GM18508 (cell line): Measurements from ENCODE around the gene PRKG1.

Experiments
- ATAC-seq: cut with Tn5 transposase; IDR thresholded peaks from one replicate; pipeline ENCODE4 v1.9.1; 2021; ENCODE audit warnings: moderate number of reproducible peaks; ENCODE audit not compliant: insufficient read depth, unreplicated experiment

The PRKG1 gene

GRCh38 chr10:52040486-52040885 is 966.2 kb downstream of the PRKG1 start:
- no peak for ATAC-seq

- ATAC-seq, result no peak
Measured at GRCh38 chr10:52043811-52044210, 969.5 kb downstream of the PRKG1 start.

- ATAC-seq, result no peak
Measured at GRCh38 chr10:52048051-52048450, 973.8 kb downstream of the PRKG1 start.

- ATAC-seq, result no peak
Measured at GRCh38 chr10:52050429-52051047, 976.3 kb downstream of the PRKG1 start.

GRCh38 chr10:52053497-52053896 is 979.2 kb downstream of the PRKG1 start:
- ATAC-seq, result no peak

GRCh38 chr10:52056291-52056690 is 982.0 kb downstream of the PRKG1 start:
- no peak for ATAC-seq

- ATAC-seq, result no peak
Measured at GRCh38 chr10:52059089-52059488, 984.8 kb downstream of the PRKG1 start.

- no peak for ATAC-seq
Measured at GRCh38 chr10:52063159-52063558, 988.9 kb downstream of the PRKG1 start.

GRCh38 chr10:52064084-52064845 is 990.0 kb downstream of the PRKG1 start:
- ATAC-seq, result no peak

- no peak for ATAC-seq
Measured at GRCh38 chr10:52066383-52066782, 992.1 kb downstream of the PRKG1 start.

GRCh38 chr10:52068485-52068884 is 994.2 kb downstream of the PRKG1 start:
- no peak for ATAC-seq

GRCh38 chr10:52071814-52072213 is 997.5 kb downstream of the PRKG1 start:
- no peak for ATAC-seq

GRCh38 chr10:52074505-52075026 is 1000.3 kb downstream of the PRKG1 start:
- no peak for ATAC-seq

- ATAC-seq, result no peak
Measured at GRCh38 chr10:52077814-52078213, 1003.5 kb downstream of the PRKG1 start.

- ATAC-seq, result no peak
Measured at GRCh38 chr10:52078397-52078937, 1004.2 kb downstream of the PRKG1 start.

- peak; percentile 56 for ATAC-seq
Measured at GRCh38 chr10:52082307-52082706, 1008.0 kb downstream of the PRKG1 start.

GRCh38 chr10:52083422-52083821 is 1009.1 kb downstream of the PRKG1 start:
- ATAC-seq, result no peak

- ATAC-seq, result no peak
Measured at GRCh38 chr10:52092390-52092789, 1018.1 kb downstream of the PRKG1 start.

- ATAC-seq, result no peak
Measured at GRCh38 chr10:52098130-52098529, 1023.8 kb downstream of the PRKG1 start.

- no peak for ATAC-seq
Measured at GRCh38 chr10:52099026-52099600, 1024.8 kb downstream of the PRKG1 start.

- ATAC-seq, result no peak
Measured at GRCh38 chr10:52100011-52100547, 1025.8 kb downstream of the PRKG1 start.
